H1 (cell line): ENCODE results near the gene SKIL. TPM values are rescaled to one million over a fixed set of nuclear protein-coding genes. Genes with fewer than 3 reads are reported as not detected.

ENCODE experiments used
- CTCF ChIA-PET: fragments of 300-600 bp; sonication (Branson Sonifier 250); formaldehyde crosslinking; loops from one replicate; lab custom pipeline; 2021; ENCODE audit not compliant: partially characterized antibody; lab: Charles Lee
- POLR2A ChIA-PET: fragments of 300-600 bp; sonication (Branson Sonifier 250); formaldehyde crosslinking; loops from one replicate; lab custom pipeline; 2021; ENCODE audit warnings: inconsistent platforms; ENCODE audit not compliant: partially characterized antibody; lab: Charles Lee
- DNase-seq, 2 experiments: peaks; one replicate each; pipeline versions ENCODE4 v3.0.0 to v3.0.0-alpha.2; 2010 to 2022; ENCODE audit warnings: low spot score in 2 of 2, low read depth in 1 of 2, mixed read lengths in 1 of 2
- FAIRE-seq: peaks from 2 replicates; lab custom pipeline; 2011; peaks lifted over from hg19 to GRCh38; lab: Jason Lieb, UNC
- H2AFZ ChIP-seq: 2 replicates; pipeline ENCODE4 v1.8.1; 2012; ENCODE audit warnings: low read length, inconsistent platforms
- H2AK5ac ChIP-seq: 2 replicates; pipeline ENCODE4 v1.6.1; 2013; ENCODE audit warnings: low read depth, low read length
- H2BK120ac ChIP-seq: replicated peaks from 2 replicates; pipeline ENCODE3; 2013; ENCODE audit warnings: low read depth, low read length, inconsistent platforms
- H2BK12ac ChIP-seq: 2 replicates; pipeline ENCODE4 v1.6.1; 2013; ENCODE audit warnings: low read depth, low read length
- H2BK15ac ChIP-seq: 2 replicates; pipeline ENCODE4 v1.6.1; 2013; ENCODE audit warnings: low read length
- H2BK20ac ChIP-seq: 2 replicates; pipeline ENCODE4 v1.6.1; 2013; ENCODE audit warnings: low read length
- H2BK5ac ChIP-seq: 2 replicates; pipeline ENCODE4 v1.6.1; 2013; ENCODE audit warnings: low read depth, low read length
- H3K14ac ChIP-seq: 2 replicates; pipeline ENCODE4 v1.6.1; 2013; ENCODE audit warnings: inconsistent platforms; ENCODE audit not compliant: insufficient read length
- H3K18ac ChIP-seq: 2 replicates; pipeline ENCODE4 v1.6.1; 2013; ENCODE audit warnings: low read length; ENCODE audit errors: extremely low read depth
- H3K23ac ChIP-seq: 2 replicates; pipeline ENCODE4 v1.6.1; 2013; ENCODE audit warnings: inconsistent platforms; ENCODE audit not compliant: insufficient read length
- H3K23me2 ChIP-seq: 2 replicates; pipeline ENCODE4 v1.6.1; 2013; ENCODE audit warnings: low read depth, low read length
- H3K27ac ChIP-seq: 2 replicates; pipeline ENCODE4 v1.6.1; 2011; ENCODE audit warnings: low read depth, low read length, inconsistent platforms
- H3K27me3 ChIP-seq, 4 experiments: replicated peaks in 1 of 4; 1 replicate in 1 of 4; 2 replicates in 3 of 4; pipeline versions ENCODE4 v1.6.1 to v1.8.1; 2011 to 2013; ENCODE audit warnings: low read length in 3 of 4, mild to moderate bottlenecking in 3 of 4, inconsistent platforms in 2 of 4, mixed read lengths in 2 of 4, moderate library complexity in 1 of 4; ENCODE audit not compliant: control insufficient read depth in 3 of 4, insufficient read depth in 3 of 4; ENCODE audit errors: extremely low read depth in 1 of 4
- H3K36me3 ChIP-seq, 4 experiments: 2 replicates each; pipeline versions ENCODE4 v1.6.1 to v1.8.1; 2011 to 2013; ENCODE audit warnings: mild to moderate bottlenecking in 4 of 4, low read length in 3 of 4, moderate library complexity in 2 of 4, control low read depth in 1 of 4, inconsistent platforms in 1 of 4; ENCODE audit not compliant: insufficient read depth in 4 of 4, control insufficient read depth in 2 of 4
- H3K4ac ChIP-seq: replicated peaks from 2 replicates; pipeline ENCODE3; 2013; ENCODE audit warnings: low read length, low read depth, mixed read lengths, inconsistent platforms; ENCODE audit not compliant: insufficient read length
- H3K4me1 ChIP-seq, 4 experiments: replicated peaks in 1 of 4; 1 replicate in 1 of 4; 2 replicates in 3 of 4; pipeline versions ENCODE4 v1.6.1 to v1.8.1; 2011 to 2013; ENCODE audit warnings: low read length in 3 of 4, inconsistent platforms in 2 of 4, mixed read lengths in 1 of 4; ENCODE audit not compliant: insufficient read depth in 4 of 4, control insufficient read depth in 3 of 4
- H3K4me2 ChIP-seq, 2 experiments: 2 replicates each; pipeline versions ENCODE4 v1.6.1 to v1.8.1; 2011 to 2013; ENCODE audit warnings: low read depth in 2 of 2, low read length in 2 of 2, control low read depth in 1 of 2, inconsistent platforms in 1 of 2, mild to moderate bottlenecking in 1 of 2; ENCODE audit not compliant: insufficient read depth in 1 of 2
- H3K4me3 ChIP-seq, 4 experiments: fragments of 200-600, 300-600 bp in 1 of 4; sonication (generic), shearing (Covaris generic), sonication (Bioruptor Twin) in 1 of 4; 2 replicates each; pipeline versions ENCODE4 v1.5.1 to v1.8.1; 2011 to 2016; ENCODE audit warnings: low read length in 4 of 4, low read depth in 3 of 4, control low read depth in 2 of 4, inconsistent platforms in 2 of 4, mild to moderate bottlenecking in 2 of 4, mixed read lengths in 1 of 4, moderate library complexity in 1 of 4; ENCODE audit not compliant: insufficient read depth in 2 of 4; ENCODE audit errors: extremely low read depth in 1 of 4
- H3K56ac ChIP-seq: replicated peaks from 2 replicates; pipeline ENCODE3; 2013; ENCODE audit warnings: low read depth, mild to moderate bottlenecking, mixed read lengths, low read length, inconsistent platforms; ENCODE audit not compliant: insufficient read length
- H3K79me1 ChIP-seq: 2 replicates; pipeline ENCODE4 v1.6.1; 2013; ENCODE audit warnings: low read depth, low read length, control low read depth
- H3K79me2 ChIP-seq, 2 experiments: 2 replicates each; pipeline versions ENCODE4 v1.6.1 to v1.8.1; 2012 to 2013; ENCODE audit warnings: low read length in 2 of 2, mild to moderate bottlenecking in 2 of 2, inconsistent platforms in 1 of 2; ENCODE audit not compliant: insufficient read depth in 2 of 2, control insufficient read depth in 1 of 2
- H3K9ac ChIP-seq, 4 experiments: replicated peaks in 1 of 4; 1 replicate in 1 of 4; 2 replicates in 3 of 4; pipeline versions ENCODE4 v1.6.1 to v1.8.1; 2011 to 2013; ENCODE audit warnings: low read depth in 3 of 4, low read length in 3 of 4, control low read depth in 2 of 4, mild to moderate bottlenecking in 2 of 4, moderate library complexity in 2 of 4, inconsistent platforms in 1 of 4; ENCODE audit errors: extremely low read depth in 1 of 4
- H3K9me3 ChIP-seq, 2 experiments: 2 replicates each; pipeline versions ENCODE4 v1.6.1 to v1.8.1; 2012 to 2013; ENCODE audit warnings: mild to moderate bottlenecking in 2 of 2, moderate library complexity in 2 of 2, control low read depth in 1 of 2, inconsistent platforms in 1 of 2, low read depth in 1 of 2, low read length in 1 of 2, mixed read lengths in 1 of 2; ENCODE audit not compliant: insufficient read depth in 2 of 2
- H4K20me1 ChIP-seq, 2 experiments: replicated peaks in 1 of 2; 2 replicates each; pipeline versions ENCODE3 to v1.8.1; 2011 to 2013; ENCODE audit warnings: inconsistent platforms in 2 of 2, low read length in 2 of 2, mild to moderate bottlenecking in 1 of 2; ENCODE audit not compliant: insufficient read depth in 2 of 2, control insufficient read depth in 1 of 2
- H4K5ac ChIP-seq: 2 replicates; pipeline ENCODE4 v1.6.1; 2013; ENCODE audit warnings: low read length, low read depth, mixed read lengths, inconsistent platforms; ENCODE audit not compliant: insufficient read length
- H4K8ac ChIP-seq: 2 replicates; pipeline ENCODE4 v1.8.0; 2013; ENCODE audit warnings: mild to moderate bottlenecking, moderate library complexity, low read length, inconsistent platforms; ENCODE audit not compliant: insufficient read depth; ENCODE audit errors: extremely low read depth
- H4K91ac ChIP-seq: replicated peaks from 2 replicates; pipeline ENCODE3; 2013; ENCODE audit warnings: low read length, mixed read lengths, inconsistent platforms; ENCODE audit not compliant: insufficient read length
- BCL11A ChIP-seq, 2 experiments: IDR thresholded peaks; one replicate each; pipeline ENCODE4 v1.6.1; 2011; ENCODE audit warnings: low read depth in 2 of 2, low read length in 2 of 2, mild to moderate bottlenecking in 2 of 2
- EP300 ChIP-seq, 2 experiments: IDR thresholded peaks; 1 replicate in 1 of 2; 2 replicates in 1 of 2; pipeline ENCODE4 v1.6.1; 2011 to 2012; ENCODE audit warnings: low read depth in 2 of 2, low read length in 2 of 2, mild to moderate bottlenecking in 2 of 2, borderline replicate concordance in 1 of 2, inconsistent platforms in 1 of 2, moderate library complexity in 1 of 2
- MAFK ChIP-seq: IDR thresholded peaks from 2 replicates; pipeline ENCODE4 v1.6.1; 2012; ENCODE audit warnings: low read depth, mild to moderate bottlenecking, improper control_type of control experiment, low read length
- TAF7 ChIP-seq: optimal IDR thresholded peaks from 2 replicates; pipeline ENCODE3; 2011; ENCODE audit warnings: low read depth, mild to moderate bottlenecking, inconsistent platforms, low read length, moderate library complexity, borderline replicate concordance
- WGBS, 2 experiments: shearing (Covaris generic) in 1 of 2; methylation state at CpG; one replicate each; pipeline versions ENCODE4 v1.1.6 to v1.1.7; 2013 to 2015; ENCODE audit warnings: low lambda C conversion rate in 2 of 2, mixed read lengths in 2 of 2, inconsistent platforms in 1 of 2, low coverage in 1 of 2, missing lambda C conversion rate in 1 of 2; ENCODE audit not compliant: insufficient replicate concordance in 2 of 2, insufficient coverage in 1 of 2, insufficient read length in 1 of 2; ENCODE audit errors: extremely low coverage in 1 of 2, missing lambda C conversion rate in 1 of 2; 5-methylcytosine and 5-hydroxymethylcytosine counted together
- polyA plus RNA-seq, 7 experiments: library from polyadenylated mRNA; depleted of rRNA in 3 of 7; stranded (reverse) in 5 of 7; unstranded in 2 of 7; fragments of >200 nt in 5 of 7; fragments of 200-250 nt in 2 of 7; gene quantifications; 1 replicate in 5 of 7; 2 replicates in 1 of 7; 4 replicates in 1 of 7; pipeline versions ENCODE4 v1.2.1 to v1.2.3, GENCODE V29; 2011 to 2013; ENCODE audit warnings: missing spikeins in 2 of 7, mixed read lengths in 2 of 7
- total RNA-seq: library from RNA; stranded (reverse); fragmentation: NEBNext Ultra II Directional; extraction: Animal tissue kit (Norgen Biotek cat#: 25700); gene quantifications from 2 replicates; pipeline ENCODE4 v1.2.1, GENCODE V29; 2021

Gene SKIL
- total and polyA plus RNA-seq, 2 of the 8 experiments (the other 6 are each of a cell fraction or from before 2014, with no cell fraction given) = 13.2 to 277 TPM

DNA sequence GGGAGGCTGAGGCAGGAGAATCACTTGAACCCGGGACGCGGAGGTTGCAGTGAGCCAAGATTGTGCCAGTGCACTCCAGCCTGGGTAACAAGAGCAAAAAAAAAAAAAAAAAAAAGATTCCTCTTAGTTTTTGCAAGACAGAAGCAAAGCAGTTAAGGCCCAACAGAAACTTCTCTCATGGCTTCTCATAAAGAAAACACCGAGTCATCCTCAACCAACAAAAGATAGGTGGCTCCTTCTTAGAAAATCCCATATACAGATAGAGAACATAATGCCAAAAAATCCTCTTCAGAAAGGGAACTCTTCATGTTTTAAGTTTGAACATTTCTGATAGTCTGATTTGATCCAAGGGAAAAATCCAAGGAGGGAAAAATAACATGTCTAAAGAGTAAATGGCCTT lies 12.5 kb upstream of the SKIL start:
- Histone ChIP-seq H2BK120ac (no peak overlapping the region), H3K23ac (no peak overlapping the region), H3K23me2 (no peaks in the 10 kb centered on the region)
- CTCF ChIA-PET = interaction anchor here (0.7 kb wide), 1 partner anchor 464 kb away, joined by 4 read pairs; no protein-coding TSS in a partner anchor
- no peak for TF ChIP-seq TAF7
- TF ChIP-seq BCL11A (IDR thresholded peaks at IDR 0.05; ENCODE audit: low read depth in 2 of 2, low read length in 2 of 2) = no peak
- TF ChIP-seq EP300 (IDR thresholded peaks at IDR 0.05; ENCODE audit: borderline replicate concordance in 1 of 2, low read depth in 2 of 2, low read length in 2 of 2) = no peak
- peak; percentile 39 for TF ChIP-seq MAFK
- TF ChIP-seq, all 59 proteins: peak for 1
- no peak overlapping the region for H2BK20ac ChIP-seq
- no peak overlapping the region for H3K9ac ChIP-seq
- no peak overlapping the region for H2BK12ac ChIP-seq
- POLR2A ChIA-PET = interaction anchor here (1.2 kb wide), 1 partner anchor 13 kb away, joined by 3 read pairs; the partner anchor contains the start of gene SKIL
- no peaks in the 10 kb centered on the region for H3K79me1 ChIP-seq
- H3K56ac ChIP-seq = no peak overlapping the region
- H3K4me1 ChIP-seq = peaks cover 0 to 4% (median 0%) of the 10 kb centered on the region in 4 experiments; a peak in 1 of 7 replicates
- H4K91ac ChIP-seq = no peak overlapping the region
- no peak overlapping the region for H3K27ac ChIP-seq
- no peak overlapping the region for H3K14ac ChIP-seq
- FAIRE-seq = no peak
- no peaks in the 10 kb centered on the region; a peak in 1 of 8 replicates for H3K36me3 ChIP-seq
- DNase-seq = no peak
- 98% methylated on average over 4 of the region's 4 CpGs; no CpG with 5 or more reads in 1 of the 2 experiments for WGBS, 2 experiments
- no peak overlapping the region for H3K4me2 ChIP-seq
- H2AFZ ChIP-seq = 0 out of 2 replicates have a peak overlapping the region, but pooled peaks have one; percentile 69
- H3K79me2 ChIP-seq = no peaks in the 10 kb centered on the region
- 0 out of 4 replicates have a peak, but pooled peaks cover 0 to 1% of the 10 kb centered on the region in 2 experiments for H3K9me3 ChIP-seq
- H2BK15ac ChIP-seq = no peak overlapping the region
- no peak overlapping the region for H2AK5ac ChIP-seq
- no peak overlapping the region for H4K5ac ChIP-seq
- no peak overlapping the region; the same call in 1 of the 2 replicates for H3K18ac ChIP-seq
- H2BK5ac ChIP-seq = no peak overlapping the region
- no peaks in the 10 kb centered on the region for H4K20me1 ChIP-seq
- H3K27me3 ChIP-seq = no peaks in the 10 kb centered on the region
- H3K4ac ChIP-seq = no peak overlapping the region
- no peak overlapping the region for H3K4me3 ChIP-seq
- H4K8ac ChIP-seq = no peak overlapping the region
